Measurements from ENCODE around the gene DRAP1.

The DRAP1 gene

DNA sequence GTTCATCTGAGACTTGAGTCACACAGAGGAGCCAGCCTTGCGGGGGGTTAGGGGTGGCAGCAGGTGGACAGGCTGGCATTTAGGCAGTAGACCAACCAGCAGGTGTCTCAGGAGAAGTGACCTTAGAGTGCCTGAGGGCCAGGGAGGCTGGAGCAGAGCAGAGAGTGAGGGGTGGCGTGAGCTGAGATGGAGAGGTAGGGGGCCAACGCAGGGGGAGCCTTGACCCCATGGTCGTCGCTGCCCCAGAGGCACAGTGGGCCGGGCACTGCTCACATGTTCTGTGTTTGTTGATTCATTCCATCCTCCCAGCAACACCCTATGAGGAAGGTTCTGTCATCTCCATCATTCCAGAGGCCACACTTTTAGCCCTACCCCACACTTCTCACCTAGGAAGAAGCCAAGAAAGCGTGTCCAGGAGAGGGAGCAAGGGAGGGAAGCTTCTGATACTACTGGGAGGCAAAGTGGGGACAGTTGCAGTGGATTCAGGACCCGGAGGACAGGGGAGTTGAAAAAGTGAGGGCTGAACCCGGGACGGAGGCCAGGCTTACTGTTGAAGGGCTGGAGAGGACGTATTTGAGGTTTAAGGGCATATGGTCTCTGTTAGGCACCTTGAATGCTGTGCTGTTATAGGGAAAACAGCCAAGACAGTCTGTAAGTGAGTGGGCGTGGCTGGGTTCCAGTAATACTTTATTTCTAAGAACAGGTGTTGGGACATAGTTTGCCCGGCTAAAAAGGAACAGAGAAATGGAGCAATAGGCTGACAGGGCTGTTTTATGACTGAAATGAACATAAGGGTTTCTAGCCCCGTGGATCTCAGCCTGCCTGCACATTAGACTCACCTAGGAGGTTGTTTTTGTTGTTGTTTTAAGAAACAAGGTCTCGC is 49.6 kb downstream of the DRAP1 start:
- TF ChIP-seq, protein P1, sequence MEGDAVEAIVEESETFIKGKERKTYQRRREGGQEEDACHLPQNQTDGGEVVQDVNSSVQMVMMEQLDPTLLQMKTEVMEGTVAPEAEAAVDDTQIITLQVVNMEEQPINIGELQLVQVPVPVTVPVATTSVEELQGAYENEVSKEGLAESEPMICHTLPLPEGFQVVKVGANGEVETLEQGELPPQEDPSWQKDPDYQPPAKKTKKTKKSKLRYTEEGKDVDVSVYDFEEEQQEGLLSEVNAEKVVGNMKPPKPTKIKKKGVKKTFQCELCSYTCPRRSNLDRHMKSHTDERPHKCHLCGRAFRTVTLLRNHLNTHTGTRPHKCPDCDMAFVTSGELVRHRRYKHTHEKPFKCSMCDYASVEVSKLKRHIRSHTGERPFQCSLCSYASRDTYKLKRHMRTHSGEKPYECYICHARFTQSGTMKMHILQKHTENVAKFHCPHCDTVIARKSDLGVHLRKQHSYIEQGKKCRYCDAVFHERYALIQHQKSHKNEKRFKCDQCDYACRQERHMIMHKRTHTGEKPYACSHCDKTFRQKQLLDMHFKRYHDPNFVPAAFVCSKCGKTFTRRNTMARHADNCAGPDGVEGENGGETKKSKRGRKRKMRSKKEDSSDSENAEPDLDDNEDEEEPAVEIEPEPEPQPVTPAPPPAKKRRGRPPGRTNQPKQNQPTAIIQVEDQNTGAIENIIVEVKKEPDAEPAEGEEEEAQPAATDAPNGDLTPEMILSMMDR (IDR thresholded peaks at IDR 0.05; ENCODE audit: unreplicated experiment in 3 of 3): no peak
- Mint-ChIP-seq H3K9me3 (no peaks in the 10 kb centered on the region), H3K36me3 (ENCODE audit: low read depth) (peaks cover 59% of the 10 kb centered on the region), H3K4me3 (no peak overlapping the region), H3K27me3 (ENCODE audit: low read depth) (peaks cover 3% of the 10 kb centered on the region), H3K27ac (no peak overlapping the region), H3K4me1 (peaks cover 12% of the 10 kb centered on the region)
